Keratinocyte (primary cell): Measurements from ENCODE around the gene SIPA1. TPM values are rescaled to one million over a fixed set of nuclear protein-coding genes. Genes with fewer than 3 reads are reported as not detected.

Source experiments
- DNase-seq: peaks from one replicate; pipeline ENCODE4 v3.0.0-alpha.2; 2011; ENCODE audit warnings: low read depth, missing footprints, low spot score
- FAIRE-seq: peaks from 2 replicates; lab custom pipeline; 2011; peaks lifted over from hg19 to GRCh38; lab: Jason Lieb, UNC
- H2AFZ ChIP-seq: 2 replicates; pipeline ENCODE4 v1.6.0; 2012; ENCODE audit warnings: low read length, control low read depth, inconsistent platforms; ENCODE audit not compliant: control insufficient read depth
- H3K27ac ChIP-seq: 2 replicates; pipeline ENCODE4 v1.5.1; 2011; ENCODE audit warnings: low read length; ENCODE audit not compliant: control insufficient read depth, insufficient read depth
- H3K27me3 ChIP-seq: 3 replicates; pipeline ENCODE4 v1.6.0; 2011; ENCODE audit warnings: low read length; ENCODE audit not compliant: control insufficient read depth, insufficient read depth; ENCODE audit errors: extremely low read depth
- H3K36me3 ChIP-seq, 2 experiments: 2 replicates in 1 of 2; 3 replicates in 1 of 2; pipeline ENCODE4 v1.5.1; 2011; ENCODE audit warnings: low read length in 2 of 2, mild to moderate bottlenecking in 1 of 2; ENCODE audit not compliant: control insufficient read depth in 2 of 2, insufficient read depth in 2 of 2; ENCODE audit errors: extremely low read depth in 1 of 2
- H3K4me1 ChIP-seq: 3 replicates; pipeline ENCODE4 v1.5.1; 2011; ENCODE audit warnings: low read length; ENCODE audit not compliant: control insufficient read depth, insufficient read depth; ENCODE audit errors: extremely low read depth
- H3K4me2 ChIP-seq: 3 replicates; pipeline ENCODE4 v1.6.0; 2011; ENCODE audit warnings: low read depth, low read length; ENCODE audit not compliant: control insufficient read depth, insufficient read depth; ENCODE audit errors: extremely low read depth
- H3K4me3 ChIP-seq, 3 experiments: fragments of 200-600 bp in 1 of 3; sonication (generic) in 1 of 3; 2 replicates in 2 of 3; 3 replicates in 1 of 3; pipeline ENCODE4 v1.5.1; 2011 to 2016; ENCODE audit warnings: low read length in 3 of 3, mild to moderate bottlenecking in 3 of 3, control low read depth in 2 of 3, inconsistent platforms in 1 of 3, low read depth in 1 of 3, mixed read lengths in 1 of 3, mixed run types in 1 of 3, moderate library complexity in 1 of 3; ENCODE audit not compliant: control insufficient read depth in 2 of 3, insufficient read depth in 2 of 3; ENCODE audit errors: extremely low read depth in 1 of 3
- H3K79me2 ChIP-seq: 2 replicates; pipeline ENCODE4 v1.6.0; 2012; ENCODE audit warnings: low read length; ENCODE audit not compliant: control insufficient read depth, insufficient read depth
- H3K9ac ChIP-seq: 3 replicates; pipeline ENCODE4 v1.6.0; 2011; ENCODE audit warnings: low read length; ENCODE audit not compliant: control insufficient read depth, insufficient read depth; ENCODE audit errors: extremely low read depth
- H3K9me1 ChIP-seq: 3 replicates; pipeline ENCODE4 v1.6.0; 2011; ENCODE audit warnings: low read length; ENCODE audit not compliant: control insufficient read depth, insufficient read depth; ENCODE audit errors: extremely low read depth
- H3K9me3 ChIP-seq: 2 replicates; pipeline ENCODE4 v1.5.1; 2012; ENCODE audit warnings: low read depth, low read length; ENCODE audit not compliant: control insufficient read depth
- H4K20me1 ChIP-seq: 3 replicates; pipeline ENCODE4 v1.6.0; 2011; ENCODE audit warnings: low read length; ENCODE audit not compliant: control insufficient read depth, insufficient read depth; ENCODE audit errors: extremely low read depth
- EZH2 ChIP-seq: IDR thresholded peaks from one replicate; pipeline ENCODE4 v1.6.1; 2012; ENCODE audit warnings: inconsistent platforms, mild to moderate bottlenecking, low read length, moderate library complexity
- dilution Hi-C: fragments of 300-500 bp; cut with MboI; formaldehyde crosslinking; loops from one replicate; pipeline ENCODE4 v1.7.0; 2020; ENCODE audit warnings: low sequenced_read_pairs; ENCODE audit not compliant: extremely low pct_ligation_motif_present
- polyA plus RNA-seq, 5 experiments: library from polyadenylated mRNA; depleted of rRNA in 3 of 5; stranded (reverse) in 3 of 5; stranded (forward) in 1 of 5; unstranded in 1 of 5; fragments of >200 nt; gene quantifications; 1 replicate in 1 of 5; 2 replicates in 3 of 5; 3 replicates in 1 of 5; pipeline versions ENCODE4 v1.2.1 to v1.2.3, GENCODE V29; 2011 to 2012; ENCODE audit warnings: missing spikeins in 2 of 5, low read depth in 1 of 5, low replicate concordance in 1 of 5
- TF ChIP-seq, protein P1 (sequence below), 3 experiments: IDR thresholded peaks in 1 of 3; conservative IDR thresholded peaks in 1 of 3; optimal IDR thresholded peaks in 1 of 3; 2 replicates in 2 of 3; 3 replicates in 1 of 3; pipeline versions ENCODE3 to v1.5.1; 2011; ENCODE audit warnings: low read length in 3 of 3, mild to moderate bottlenecking in 3 of 3, moderate library complexity in 2 of 3, control low read depth in 1 of 3, inconsistent platforms in 1 of 3; ENCODE audit not compliant: insufficient read depth in 2 of 3; ENCODE audit errors: extremely low read depth in 1 of 3

The SIPA1 gene
- polyA plus RNA-seq, 1 donor (not counting 4 experiments of a cell fraction or from before 2014, with no cell fraction given) = 4.5 TPM

DNA sequence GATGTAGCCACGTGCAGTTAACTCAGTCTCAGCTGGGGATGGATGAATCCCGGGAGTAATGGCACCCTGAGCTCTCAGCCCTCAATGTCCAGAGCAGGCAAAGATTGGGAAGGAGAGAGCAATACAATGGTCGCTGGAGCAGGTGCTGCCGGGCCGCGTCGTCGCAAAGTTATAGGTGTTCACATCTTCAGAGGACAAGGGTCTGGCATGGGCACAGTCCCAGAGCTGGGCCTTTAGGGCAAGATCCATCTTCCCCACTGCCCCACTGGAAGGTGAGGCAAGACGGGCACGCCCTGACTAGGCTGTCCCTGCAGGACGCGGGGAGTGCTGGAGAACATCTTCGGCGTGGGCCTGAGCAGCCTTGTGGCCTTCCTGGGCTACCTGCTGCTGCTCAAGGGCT lies 14.7 kb upstream of the SIPA1 start:
- no peaks in the 10 kb centered on the region for H3K9me1 ChIP-seq
- no peak for FAIRE-seq
- no peak overlapping the region for H3K9ac ChIP-seq
- H3K4me2 ChIP-seq = no peak overlapping the region
- dilution Hi-C loops = no loop called here
- H3K27me3 ChIP-seq = no peaks in the 10 kb centered on the region
- peaks cover 58% of the 10 kb centered on the region in 2 experiments for H3K36me3 ChIP-seq
- H3K9me3 ChIP-seq = no peaks in the 10 kb centered on the region
- H3K79me2 ChIP-seq = peaks cover 24% of the 10 kb centered on the region
- no peak for TF ChIP-seq EZH2
- TF ChIP-seq, protein P1, sequence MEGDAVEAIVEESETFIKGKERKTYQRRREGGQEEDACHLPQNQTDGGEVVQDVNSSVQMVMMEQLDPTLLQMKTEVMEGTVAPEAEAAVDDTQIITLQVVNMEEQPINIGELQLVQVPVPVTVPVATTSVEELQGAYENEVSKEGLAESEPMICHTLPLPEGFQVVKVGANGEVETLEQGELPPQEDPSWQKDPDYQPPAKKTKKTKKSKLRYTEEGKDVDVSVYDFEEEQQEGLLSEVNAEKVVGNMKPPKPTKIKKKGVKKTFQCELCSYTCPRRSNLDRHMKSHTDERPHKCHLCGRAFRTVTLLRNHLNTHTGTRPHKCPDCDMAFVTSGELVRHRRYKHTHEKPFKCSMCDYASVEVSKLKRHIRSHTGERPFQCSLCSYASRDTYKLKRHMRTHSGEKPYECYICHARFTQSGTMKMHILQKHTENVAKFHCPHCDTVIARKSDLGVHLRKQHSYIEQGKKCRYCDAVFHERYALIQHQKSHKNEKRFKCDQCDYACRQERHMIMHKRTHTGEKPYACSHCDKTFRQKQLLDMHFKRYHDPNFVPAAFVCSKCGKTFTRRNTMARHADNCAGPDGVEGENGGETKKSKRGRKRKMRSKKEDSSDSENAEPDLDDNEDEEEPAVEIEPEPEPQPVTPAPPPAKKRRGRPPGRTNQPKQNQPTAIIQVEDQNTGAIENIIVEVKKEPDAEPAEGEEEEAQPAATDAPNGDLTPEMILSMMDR (optimal IDR thresholded peaks at IDR 0.05 in 1 of 3, IDR thresholded peaks at IDR 0.05 in 1 of 3, conservative IDR thresholded peaks at IDR 0.05 in 1 of 3; ENCODE audit: extremely low read depth in 1 of 3, insufficient read depth in 2 of 3, low read length in 3 of 3) = no peak
- no peaks in the 10 kb centered on the region for H3K4me1 ChIP-seq
- no peak overlapping the region for H3K4me3 ChIP-seq
- H3K27ac ChIP-seq = no peak overlapping the region
- no peak for DNase-seq
- H4K20me1 ChIP-seq = peaks cover 2% of the 10 kb centered on the region
- no peak overlapping the region for H2AFZ ChIP-seq

DNA sequence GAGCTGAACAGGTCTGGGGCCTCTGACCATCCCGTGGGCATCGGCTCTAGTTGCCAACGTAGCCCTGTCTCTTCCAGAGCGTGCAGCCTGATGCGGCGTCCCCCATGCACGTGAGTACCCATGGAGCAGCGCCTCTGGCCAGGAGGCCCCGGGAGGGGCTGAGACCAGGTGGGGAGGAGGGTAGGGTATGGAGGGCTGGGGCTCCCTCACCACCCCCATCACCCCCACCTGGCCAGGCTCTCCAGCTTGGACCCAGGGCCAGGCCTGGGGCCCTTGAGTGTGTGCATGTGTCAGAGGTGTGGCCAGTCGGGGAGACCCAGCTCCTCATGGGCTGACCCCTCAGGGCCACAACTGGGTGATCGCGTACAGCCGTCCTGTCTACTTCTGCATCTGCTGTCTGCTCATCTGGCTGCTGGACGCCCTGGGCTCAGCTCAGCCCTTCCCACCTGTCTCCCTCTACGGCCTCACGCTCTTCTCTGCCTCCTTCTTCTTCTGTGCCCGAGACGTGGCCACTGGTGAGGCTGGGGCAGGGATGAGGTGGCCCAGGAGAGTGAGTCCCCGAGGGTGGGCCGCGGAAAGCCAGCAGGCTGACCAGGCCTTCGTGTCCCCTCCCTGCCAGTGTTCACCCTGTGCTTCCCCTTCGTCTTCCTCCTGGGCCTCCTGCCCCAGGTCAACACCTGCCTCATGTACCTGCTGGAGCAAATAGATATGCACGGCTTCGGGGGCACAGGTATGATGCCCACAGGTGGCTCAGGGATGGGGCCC lies 13.9 kb upstream of the SIPA1 start:
- Histone ChIP-seq H4K20me1 (peaks cover 2% of the 10 kb centered on the region), H3K79me2 (peaks cover 16% of the 10 kb centered on the region), H3K36me3 (peaks cover 55 to 56% of the 10 kb centered on the region in 2 experiments), H3K4me2 (no peak overlapping the region), H3K27ac (no peak overlapping the region), H3K9me3 (no peaks in the 10 kb centered on the region), H3K4me1 (no peaks in the 10 kb centered on the region), H3K9ac (no peak overlapping the region), H3K9me1 (no peaks in the 10 kb centered on the region), H3K27me3 (no peaks in the 10 kb centered on the region), H3K4me3 (no peak overlapping the region), H2AFZ (no peak overlapping the region)
- DNase-seq (no peak), FAIRE-seq (no peak)
- TF ChIP-seq EZH2 = no peak
- TF ChIP-seq, protein P1 (optimal IDR thresholded peaks at IDR 0.05 in 1 of 3, IDR thresholded peaks at IDR 0.05 in 1 of 3, conservative IDR thresholded peaks at IDR 0.05 in 1 of 3; ENCODE audit: extremely low read depth in 1 of 3, insufficient read depth in 2 of 3, low read length in 3 of 3) = no peak
- dilution Hi-C loops = no loop called here
